Vagina (tissue), 1 donor: ENCODE measurements around the gene PTPN9. TPM values are rescaled to one million over a fixed set of nuclear protein-coding genes. Genes with fewer than 3 reads are reported as not detected.

ENCODE experiments used
- small RNA-seq: library from RNA; depleted of rRNA; stranded (forward); fragments of <200 nt; gene quantifications from one replicate; pipeline ENCODE3, GENCODE V24; 2016
- total RNA-seq: library from RNA; depleted of rRNA; stranded (reverse); fragments of >200 nt; gene quantifications from one replicate; pipeline ENCODE4 v1.2.3, GENCODE V29; 2016

PTPN9 gene
- total RNA-seq, 1 donor from 2014 or later: 18.2 TPM

Small RNA genes within 50 kb of the gene (small RNA-seq; reads per million reads assigned to genes)
- gene AC105036.1 (not detected), gene AC105036.2 (not detected)

Other genes starting within 250 kb of the PTPN9 start
- gene COMMD4, start 243.3 kb downstream of the PTPN9 start, total RNA-seq: 57.5 TPM
- 69.2 TPM for gene NEIL1, start 232.3 kb downstream of the PTPN9 start, total RNA-seq
- gene MAN2C1, start 210.7 kb downstream of the PTPN9 start, total RNA-seq: 198 TPM
- 59.2 TPM for gene SIN3A, start 127.6 kb downstream of the PTPN9 start, total RNA-seq
- gene SNUPN, start 46.4 kb upstream of the PTPN9 start, total RNA-seq: 21.9 TPM
- gene IMP3, start 60.9 kb upstream of the PTPN9 start, total RNA-seq: 109 TPM
- 23.6 TPM for gene SNX33, start 68.6 kb upstream of the PTPN9 start, total RNA-seq
- 23.1 TPM for gene CSPG4, start 133.5 kb upstream of the PTPN9 start, total RNA-seq